EL (cell line): ENCODE data around the gene SNCG.
"Not testable (repeated sequence)": the region's sequence is repeated elsewhere in the genome, so short reads cannot be mapped to it uniquely, and the experiment has no call there.

Experiments
- DNase-seq: peaks from one replicate; pipeline ENCODE4 v3.0.0-alpha.2; 2016

SNCG gene

GRCh38 chr10:86979977-86980448, 21.6 kb downstream of the SNCG start:
- DNase-seq = no peak

GRCh38 chr10:86981020-86981419, 22.6 kb downstream of the SNCG start:
- not testable (repeated sequence) for DNase-seq

- DNase-seq = no peak
Measured at GRCh38 chr10:86981716-86982115, 23.3 kb downstream of the SNCG start.

GRCh38 chr10:86984498-86984897, 26.1 kb downstream of the SNCG start:
- not testable (repeated sequence) for DNase-seq

GRCh38 chr10:86988520-86988919, 30.1 kb downstream of the SNCG start:
- no peak for DNase-seq

- DNase-seq = not testable (repeated sequence)
Measured at GRCh38 chr10:86991362-86991761, 33.0 kb downstream of the SNCG start.

- DNase-seq = no peak
Measured at GRCh38 chr10:86992456-86992855, 34.1 kb downstream of the SNCG start.

GRCh38 chr10:86992929-86993328, 34.5 kb downstream of the SNCG start:
- DNase-seq = no peak

- not testable (repeated sequence) for DNase-seq
Measured at GRCh38 chr10:86999802-87000403, 41.5 kb downstream of the SNCG start.

- peak; percentile 34 for DNase-seq
Measured at GRCh38 chr10:87000491-87000890, 42.1 kb downstream of the SNCG start.

- DNase-seq = not testable (repeated sequence)
Measured at GRCh38 chr10:87007124-87007523, 48.7 kb downstream of the SNCG start.

- DNase-seq = not testable (repeated sequence)
Measured at GRCh38 chr10:87007674-87008073, 49.3 kb downstream of the SNCG start.

- DNase-seq = not testable (repeated sequence)
Measured at GRCh38 chr10:87008303-87008702, 49.9 kb downstream of the SNCG start.

GRCh38 chr10:87009134-87009696, 50.8 kb downstream of the SNCG start:
- DNase-seq = not testable (repeated sequence)
